BE2C (cell line): ENCODE measurements around the gene DDIAS.

ENCODE experiments used
- DNase-seq: peaks from one replicate; pipeline ENCODE4 v3.0.0-alpha.2; 2020
- H3K27me3 ChIP-seq: fragments of 250-450 bp; sonication (Bioruptor Pico); 2 replicates; pipeline ENCODE4 v1.5.1; 2020; ENCODE audit warnings: mild to moderate bottlenecking
- H3K36me3 ChIP-seq: fragments of 250-450 bp; sonication (Bioruptor Pico); 2 replicates; pipeline ENCODE4 v1.5.1; 2020; ENCODE audit warnings: mild to moderate bottlenecking
- H3K4me1 ChIP-seq: fragments of 250-450 bp; sonication (Bioruptor Pico); 2 replicates; pipeline ENCODE4 v1.5.1; 2020
- H3K4me3 ChIP-seq: 2 replicates; pipeline ENCODE4 v1.5.1; 2011; ENCODE audit warnings: low read depth, low read length
- H3K9me3 ChIP-seq: fragments of 250-450 bp; sonication (Bioruptor Pico); 2 replicates; pipeline ENCODE4 v1.5.1; 2020
- CTCF ChIP-seq: IDR thresholded peaks from 2 replicates; pipeline ENCODE4 v1.5.1; 2012; ENCODE audit warnings: mild to moderate bottlenecking, low read depth, low read length

Gene DDIAS

GRCh38 chr11:82892611-82893169 is 8.8 kb upstream of the DDIAS start:
- H3K4me1 ChIP-seq: no peaks in the 10 kb centered on the region
- no peaks in the 10 kb centered on the region for H3K36me3 ChIP-seq
- no peak overlapping the region for H3K4me3 ChIP-seq
- DNase-seq: no peak
- no peaks in the 10 kb centered on the region for H3K27me3 ChIP-seq
- no peak for TF ChIP-seq CTCF
- H3K9me3 ChIP-seq: no peaks in the 10 kb centered on the region

- no peak for TF ChIP-seq CTCF
- Histone ChIP-seq H3K9me3 (no peaks in the 10 kb centered on the region), H3K27me3 (no peaks in the 10 kb centered on the region), H3K4me1 (no peaks in the 10 kb centered on the region), H3K4me3 (no peak overlapping the region), H3K36me3 (no peaks in the 10 kb centered on the region)
- DNase-seq: no peak
Observed at GRCh38 chr11:82895437-82896091, 6.0 kb upstream of the DDIAS start.

GRCh38 chr11:82896183-82896582 is 5.4 kb upstream of the DDIAS start:
- Histone ChIP-seq H3K9me3 (no peaks in the 10 kb centered on the region), H3K4me1 (no peaks in the 10 kb centered on the region), H3K4me3 (no peak overlapping the region), H3K27me3 (no peaks in the 10 kb centered on the region), H3K36me3 (no peaks in the 10 kb centered on the region)
- TF ChIP-seq CTCF: no peak
- no peak for DNase-seq

- TF ChIP-seq CTCF: no peak
- no peaks in the 10 kb centered on the region for H3K4me1 ChIP-seq
- peak overlapping the region; percentile 79 for H3K4me3 ChIP-seq
- DNase-seq: no peak
- no peaks in the 10 kb centered on the region for H3K27me3 ChIP-seq
- no peaks in the 10 kb centered on the region for H3K9me3 ChIP-seq
- H3K36me3 ChIP-seq: no peaks in the 10 kb centered on the region
Observed at GRCh38 chr11:82898241-82898640, 3.3 kb upstream of the DDIAS start.

GRCh38 chr11:82899186-82899820 is 2.2 kb upstream of the DDIAS start:
- TF ChIP-seq CTCF: no peak
- Histone ChIP-seq H3K4me3 (peak overlapping the region; percentile 79), H3K9me3 (no peaks in the 10 kb centered on the region), H3K4me1 (no peaks in the 10 kb centered on the region), H3K36me3 (no peaks in the 10 kb centered on the region), H3K27me3 (no peaks in the 10 kb centered on the region)
- no peak for DNase-seq

DNA sequence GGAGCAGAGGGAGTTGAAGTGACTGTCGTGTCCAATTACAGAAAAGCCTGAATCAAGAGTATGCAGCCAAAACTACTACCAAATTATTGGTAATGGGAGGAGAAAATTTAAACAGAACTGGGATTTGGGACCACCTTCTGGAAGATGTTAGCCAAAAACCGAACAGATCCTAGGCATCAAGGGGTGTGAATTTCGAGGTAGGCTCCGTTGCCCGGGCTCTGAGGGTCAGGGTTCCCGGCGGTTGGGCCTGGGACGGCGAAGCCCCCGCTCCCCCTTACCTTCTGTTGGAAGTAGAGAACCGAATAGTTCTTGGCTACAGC is 1.6 kb upstream of the DDIAS start:
- H3K4me3 ChIP-seq: peak overlapping the region; percentile 79

More for the DNA sequence above, 1.6 kb upstream of the DDIAS start:
- H3K27me3 ChIP-seq: no peaks in the 10 kb centered on the region
- DNase-seq: no peak
- H3K36me3 ChIP-seq: no peaks in the 10 kb centered on the region
- no peaks in the 10 kb centered on the region for H3K4me1 ChIP-seq
- H3K9me3 ChIP-seq: no peaks in the 10 kb centered on the region
- no peak for TF ChIP-seq CTCF
